HepG2 (cell line): Measurements from ENCODE around the gene GRID1. TPM values are rescaled to one million over a fixed set of nuclear protein-coding genes. Genes with fewer than 3 reads are reported as not detected.

Source experiments
- DPF2 ChIP-seq: sonication (generic); formaldehyde crosslinking; IDR thresholded peaks from 2 replicates; pipeline ENCODE4 v1.4.0; 2020; ENCODE audit warnings: mild to moderate bottlenecking, low read depth, missing genetic modification reagents, borderline replicate concordance
- HNRNPL ChIP-seq: fragments of 200-400 bp; formaldehyde crosslinking; IDR thresholded peaks from 2 replicates; pipeline ENCODE4 v1.6.1; 2017; ENCODE audit warnings: mild to moderate bottlenecking, low read depth, low read length
- HOXA7 ChIP-seq: sonication (generic); formaldehyde crosslinking; IDR thresholded peaks from 2 replicates; pipeline ENCODE4 v1.8.1; 2022; ENCODE audit warnings: mild to moderate bottlenecking, missing genetic modification reagents, moderate library complexity
- JUN ChIP-seq: sonication (generic); formaldehyde crosslinking; IDR thresholded peaks from 2 replicates; pipeline ENCODE4 v1.4.0; 2020; ENCODE audit warnings: mild to moderate bottlenecking, missing genetic modification reagents
- KDM3A ChIP-seq: IDR thresholded peaks from 2 replicates; pipeline ENCODE4 v1.6.1; 2018; ENCODE audit warnings: low read depth, missing compliant biosample characterization
- KLF11 ChIP-seq: IDR thresholded peaks from 2 replicates; pipeline ENCODE4 v1.6.1; 2016; ENCODE audit warnings: missing compliant biosample characterization
- PTBP1 ChIP-seq: fragments of 200-400 bp; formaldehyde crosslinking; IDR thresholded peaks from 2 replicates; pipeline ENCODE4 v1.6.1; 2018; ENCODE audit warnings: low read length, low read depth; ENCODE audit not compliant: poor library complexity, severe bottlenecking
- RARA ChIP-seq: IDR thresholded peaks from 2 replicates; pipeline ENCODE4 v1.6.1; 2016; ENCODE audit warnings: missing genetic modification reagents, missing compliant biosample characterization
- TARDBP ChIP-seq: sonication (generic); formaldehyde crosslinking; IDR thresholded peaks from 2 replicates; pipeline ENCODE4 v1.8.0; 2022; ENCODE audit warnings: mild to moderate bottlenecking, missing genetic modification reagents
- ZC3H13 ChIP-seq: sonication (generic); formaldehyde crosslinking; IDR thresholded peaks from 2 replicates; pipeline ENCODE4 v1.8.1; 2023; ENCODE audit warnings: mild to moderate bottlenecking, missing genetic modification reagents, moderate library complexity
- ZNF124 ChIP-seq: sonication (generic); formaldehyde crosslinking; IDR thresholded peaks from 2 replicates; pipeline ENCODE4 v1.4.0; 2020; ENCODE audit warnings: missing genetic modification reagents
- ZNF207 ChIP-seq: fragments of 450-650 bp; IDR thresholded peaks from 2 replicates; pipeline ENCODE4 v1.6.1; 2016; ENCODE audit warnings: antibody characterized with exemption, borderline replicate concordance
- ZNF589 ChIP-seq: sonication (generic); formaldehyde crosslinking; conservative IDR thresholded peaks from 2 replicates; pipeline ENCODE4 v1.8.0; 2022; ENCODE audit warnings: mild to moderate bottlenecking, moderate library complexity, missing genetic modification reagents
- ZNF670 ChIP-seq: sonication (generic); formaldehyde crosslinking; IDR thresholded peaks from 2 replicates; pipeline ENCODE4 v1.8.0; 2022; ENCODE audit warnings: mild to moderate bottlenecking, missing genetic modification reagents, borderline replicate concordance
- ZNF766 ChIP-seq: sonication (generic); formaldehyde crosslinking; IDR thresholded peaks from 2 replicates; pipeline ENCODE4 v1.5.0; 2020; ENCODE audit warnings: missing genetic modification reagents, borderline replicate concordance
- ZNF788 ChIP-seq: sonication (generic); formaldehyde crosslinking; IDR thresholded peaks from 2 replicates; pipeline ENCODE4 v1.5.0; 2020; ENCODE audit warnings: mild to moderate bottlenecking, missing genetic modification reagents, borderline replicate concordance
- ZNF83 ChIP-seq: sonication (generic); formaldehyde crosslinking; IDR thresholded peaks from 2 replicates; pipeline ENCODE4 v1.4.0; 2020; ENCODE audit warnings: missing genetic modification reagents, mild to moderate bottlenecking, borderline replicate concordance
- polyA plus RNA-seq, 8 experiments: library from polyadenylated mRNA; depleted of rRNA in 3 of 8; stranded (reverse) in 7 of 8; unstranded in 1 of 8; fragments of >200 nt; fragmentation: Illumina TruSeq in 4 of 8; extraction: Trizol in 4 of 8; gene quantifications; 2 replicates each; pipeline versions ENCODE4 v1.2.1 to v1.2.3, GENCODE V29; 2011 to 2016; ENCODE audit warnings: low read depth in 4 of 8, missing spikeins in 1 of 8, mixed read lengths in 1 of 8; ENCODE audit not compliant: insufficient read depth in 1 of 8
- total RNA-seq, 5 experiments: library from RNA; depleted of rRNA; stranded (reverse); fragments of >200 nt; fragmentation: Illumina TruSeq; extraction: Trizol; gene quantifications; 2 replicates each; pipeline ENCODE4 v1.2.3, GENCODE V29; 2016; ENCODE audit warnings: low read depth in 1 of 5
- TF ChIP-seq, protein P1 (sequence below): sonication (generic); formaldehyde crosslinking; IDR thresholded peaks from 2 replicates; pipeline ENCODE4 v1.4.0; 2020; ENCODE audit warnings: missing genetic modification reagents
- TF ChIP-seq, protein P2 (sequence below): sonication (generic); formaldehyde crosslinking; IDR thresholded peaks from 2 replicates; pipeline ENCODE4 v1.8.0; 2022; ENCODE audit warnings: missing genetic modification reagents, mild to moderate bottlenecking, inconsistent platforms, borderline replicate concordance
- TF ChIP-seq, protein P3 (sequence below): sonication (generic); IDR thresholded peaks from 2 replicates; pipeline ENCODE4 v1.6.1; 2016; ENCODE audit warnings: low read depth, borderline replicate concordance

The GRID1 gene
- total and polyA plus RNA-seq, 2 of the 13 experiments (the other 11 are each of a cell fraction or from before 2014, with no cell fraction given) = 0.05 TPM; not detected in 1

DNA sequence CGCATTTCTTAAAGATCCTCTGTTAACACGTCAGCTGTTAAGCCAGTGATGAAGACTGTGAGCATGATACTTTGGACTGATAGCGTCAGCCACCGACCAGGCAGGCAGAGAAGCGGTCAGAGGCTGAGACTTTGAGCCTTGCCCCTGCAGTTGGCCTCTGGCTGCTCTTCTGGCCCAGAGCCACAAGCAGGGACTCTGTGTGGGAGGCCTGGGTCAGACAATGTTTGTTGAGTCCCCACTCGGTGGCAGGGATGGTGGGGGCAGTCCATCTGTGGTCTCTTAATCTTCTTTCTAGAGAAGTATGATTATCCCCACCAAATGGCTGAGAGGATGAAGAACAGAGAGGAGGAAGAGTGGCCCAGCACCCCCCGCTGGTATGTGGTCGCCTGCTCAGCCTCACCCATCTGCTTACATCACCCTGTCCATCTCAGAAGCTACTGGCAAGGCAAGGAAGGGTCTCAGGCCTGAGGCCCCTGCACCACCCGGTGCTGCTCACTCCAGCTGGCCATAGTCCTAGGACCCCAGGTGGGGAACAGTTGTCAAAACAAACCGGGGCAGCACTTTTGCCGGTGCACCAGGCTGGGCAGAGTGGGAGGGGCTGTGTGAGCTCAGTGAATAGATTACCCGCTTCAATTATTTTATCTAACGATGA, 202.9 kb downstream of the GRID1 start (continued):
- TF ChIP-seq, protein P1, sequence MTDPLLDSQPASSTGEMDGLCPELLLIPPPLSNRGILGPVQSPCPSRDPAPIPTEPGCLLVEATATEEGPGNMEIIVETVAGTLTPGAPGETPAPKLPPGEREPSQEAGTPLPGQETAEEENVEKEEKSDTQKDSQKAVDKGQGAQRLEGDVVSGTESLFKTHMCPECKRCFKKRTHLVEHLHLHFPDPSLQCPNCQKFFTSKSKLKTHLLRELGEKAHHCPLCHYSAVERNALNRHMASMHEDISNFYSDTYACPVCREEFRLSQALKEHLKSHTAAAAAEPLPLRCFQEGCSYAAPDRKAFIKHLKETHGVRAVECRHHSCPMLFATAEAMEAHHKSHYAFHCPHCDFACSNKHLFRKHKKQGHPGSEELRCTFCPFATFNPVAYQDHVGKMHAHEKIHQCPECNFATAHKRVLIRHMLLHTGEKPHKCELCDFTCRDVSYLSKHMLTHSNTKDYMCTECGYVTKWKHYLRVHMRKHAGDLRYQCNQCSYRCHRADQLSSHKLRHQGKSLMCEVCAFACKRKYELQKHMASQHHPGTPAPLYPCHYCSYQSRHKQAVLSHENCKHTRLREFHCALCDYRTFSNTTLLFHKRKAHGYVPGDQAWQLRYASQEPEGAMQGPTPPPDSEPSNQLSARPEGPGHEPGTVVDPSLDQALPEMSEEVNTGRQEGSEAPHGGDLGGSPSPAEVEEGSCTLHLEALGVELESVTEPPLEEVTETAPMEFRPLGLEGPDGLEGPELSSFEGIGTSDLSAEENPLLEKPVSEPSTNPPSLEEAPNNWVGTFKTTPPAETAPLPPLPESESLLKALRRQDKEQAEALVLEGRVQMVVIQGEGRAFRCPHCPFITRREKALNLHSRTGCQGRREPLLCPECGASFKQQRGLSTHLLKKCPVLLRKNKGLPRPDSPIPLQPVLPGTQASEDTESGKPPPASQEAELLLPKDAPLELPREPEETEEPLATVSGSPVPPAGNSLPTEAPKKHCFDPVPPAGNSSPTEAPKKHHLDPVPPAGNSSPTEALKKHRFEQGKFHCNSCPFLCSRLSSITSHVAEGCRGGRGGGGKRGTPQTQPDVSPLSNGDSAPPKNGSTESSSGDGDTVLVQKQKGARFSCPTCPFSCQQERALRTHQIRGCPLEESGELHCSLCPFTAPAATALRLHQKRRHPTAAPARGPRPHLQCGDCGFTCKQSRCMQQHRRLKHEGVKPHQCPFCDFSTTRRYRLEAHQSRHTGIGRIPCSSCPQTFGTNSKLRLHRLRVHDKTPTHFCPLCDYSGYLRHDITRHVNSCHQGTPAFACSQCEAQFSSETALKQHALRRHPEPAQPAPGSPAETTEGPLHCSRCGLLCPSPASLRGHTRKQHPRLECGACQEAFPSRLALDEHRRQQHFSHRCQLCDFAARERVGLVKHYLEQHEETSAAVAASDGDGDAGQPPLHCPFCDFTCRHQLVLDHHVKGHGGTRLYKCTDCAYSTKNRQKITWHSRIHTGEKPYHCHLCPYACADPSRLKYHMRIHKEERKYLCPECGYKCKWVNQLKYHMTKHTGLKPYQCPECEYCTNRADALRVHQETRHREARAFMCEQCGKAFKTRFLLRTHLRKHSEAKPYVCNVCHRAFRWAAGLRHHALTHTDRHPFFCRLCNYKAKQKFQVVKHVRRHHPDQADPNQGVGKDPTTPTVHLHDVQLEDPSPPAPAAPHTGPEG (CRISPR knock-in tag) = no peak
- TF ChIP-seq TARDBP (CRISPR knock-in tag) (no peak; the same call in 1 of the 2 replicates), KLF11 (no peak), KDM3A (CRISPR knock-in tag) (no peak), DPF2 (CRISPR knock-in tag) (peak; percentile 59; the same call in 1 of the 2 replicates), ZNF766 (CRISPR knock-in tag) (no peak), ZNF788 (peak; percentile 35; the same call in 1 of the 2 replicates), ZNF207 (no peak), PTBP1 (no peak), HNRNPL (no peak), ZNF589 (CRISPR knock-in tag) (no peak), ZNF83 (CRISPR knock-in tag) (no peak), HOXA7 (CRISPR knock-in tag) (no peak), ZNF124 (CRISPR knock-in tag) (no peak), ZC3H13 (CRISPR knock-in tag) (no peak), ZNF670 (CRISPR knock-in tag) (no peak), JUN (CRISPR knock-in tag) (no peak), RARA (CRISPR knock-in tag) (peak; percentile 38)
- TF ChIP-seq, protein P2, sequence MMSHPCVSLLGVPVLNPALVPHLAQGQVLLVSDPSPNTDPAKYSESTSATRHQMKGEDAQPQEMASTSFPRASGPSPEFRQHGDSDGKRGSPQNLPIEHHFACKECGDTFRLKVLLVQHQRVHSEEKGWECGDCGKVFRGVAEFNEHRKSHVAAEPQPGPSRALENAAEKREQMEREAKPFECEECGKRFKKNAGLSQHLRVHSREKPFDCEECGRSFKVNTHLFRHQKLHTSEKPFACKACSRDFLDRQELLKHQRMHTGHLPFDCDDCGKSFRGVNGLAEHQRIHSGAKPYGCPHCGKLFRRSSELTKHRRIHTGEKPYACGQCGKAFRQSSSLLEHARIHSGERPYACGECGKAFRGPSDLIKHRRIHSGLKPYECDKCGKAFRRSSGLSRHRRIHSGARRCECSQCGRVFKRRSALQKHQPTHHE (CRISPR knock-in tag) = no peak
- TF ChIP-seq, protein P3, sequence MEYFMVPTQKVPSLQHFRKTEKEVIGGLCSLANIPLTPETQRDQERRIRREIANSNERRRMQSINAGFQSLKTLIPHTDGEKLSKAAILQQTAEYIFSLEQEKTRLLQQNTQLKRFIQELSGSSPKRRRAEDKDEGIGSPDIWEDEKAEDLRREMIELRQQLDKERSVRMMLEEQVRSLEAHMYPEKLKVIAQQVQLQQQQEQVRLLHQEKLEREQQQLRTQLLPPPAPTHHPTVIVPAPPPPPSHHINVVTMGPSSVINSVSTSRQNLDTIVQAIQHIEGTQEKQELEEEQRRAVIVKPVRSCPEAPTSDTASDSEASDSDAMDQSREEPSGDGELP = peak; percentile 66
